K562 (cell line): ENCODE results near the gene THRSP. TPM values are rescaled to one million over a fixed set of nuclear protein-coding genes. Genes with fewer than 3 reads are reported as not detected.

Experiments
- CTBP1 ChIP-seq: fragments of 450-650 bp; IDR thresholded peaks from 2 replicates; pipeline ENCODE4 v1.6.1; 2016; ENCODE audit warnings: borderline replicate concordance
- ETV5 ChIP-seq: sonication (generic); formaldehyde crosslinking; IDR thresholded peaks from 2 replicates; pipeline ENCODE4 v1.4.0; 2020; ENCODE audit warnings: low read depth, mild to moderate bottlenecking, missing genetic modification reagents
- FOXJ2 ChIP-seq: fragments of 200-800 bp; sonication (Bioruptor generic); IDR thresholded peaks from 2 replicates; pipeline ENCODE4 v1.6.1; 2016; ENCODE audit warnings: missing genetic modification characterization, missing compliant biosample characterization
- KDM1A ChIP-seq, 2 experiments: fragments of 450-650 bp; IDR thresholded peaks; 2 replicates each; pipeline ENCODE4 v1.6.1; 2016; ENCODE audit warnings: mild to moderate bottlenecking in 2 of 2
- NBN ChIP-seq: fragments of 450-650 bp; IDR thresholded peaks from 2 replicates; pipeline ENCODE4 v1.6.1; 2016; ENCODE audit warnings: low read depth, mild to moderate bottlenecking
- NFE2 ChIP-seq: IDR thresholded peaks from 2 replicates; pipeline ENCODE4 v1.6.1; 2014; ENCODE audit warnings: antibody characterized with exemption, low read depth
- NFRKB ChIP-seq: fragments of 450-650 bp; IDR thresholded peaks from 2 replicates; pipeline ENCODE4 v1.6.1; 2016; ENCODE audit warnings: low read depth
- NR2C2 ChIP-seq, 2 experiments: fragments of 200-800 bp in 1 of 2; sonication (Bioruptor generic) in 1 of 2; sonication (generic) in 1 of 2; formaldehyde crosslinking in 1 of 2; IDR thresholded peaks; 2 replicates each; pipeline versions ENCODE4 v1.6.1 to v1.8.0; 2016 to 2022; ENCODE audit warnings: mild to moderate bottlenecking in 1 of 2, missing compliant biosample characterization in 1 of 2, missing genetic modification characterization in 1 of 2, missing genetic modification reagents in 1 of 2
- NR4A1 ChIP-seq, 2 experiments: fragments of 250-450 bp in 1 of 2; fragments of 450-650 bp in 1 of 2; sonication (Bioruptor Pico) in 1 of 2; IDR thresholded peaks; 2 replicates each; pipeline versions ENCODE4 v1.4.0 to v1.6.1; 2016 to 2020; ENCODE audit warnings: mild to moderate bottlenecking in 2 of 2, missing compliant biosample characterization in 1 of 2, missing genetic modification characterization in 1 of 2, moderate library complexity in 1 of 2
- POLR2A ChIP-seq: fragments of 450-650 bp; conservative IDR thresholded peaks from 2 replicates; pipeline ENCODE4 v1.6.1; 2016
- RCOR1 ChIP-seq, 2 experiments: IDR thresholded peaks; 2 replicates each; pipeline ENCODE4 v1.6.1; 2012; ENCODE audit warnings: low read depth in 2 of 2, low read length in 2 of 2, borderline replicate concordance in 1 of 2, improper control_type of control experiment in 1 of 2
- SOX6 ChIP-seq: fragments of 450-650 bp; IDR thresholded peaks from 2 replicates; pipeline ENCODE4 v1.6.1; 2014; ENCODE audit warnings: mild to moderate bottlenecking
- TBP ChIP-seq: optimal IDR thresholded peaks from 2 replicates; pipeline ENCODE3; 2011; ENCODE audit warnings: low read depth, low read length, improper control_type of control experiment
- TEAD4 ChIP-seq, 2 experiments: sonication (generic) in 1 of 2; formaldehyde crosslinking in 1 of 2; IDR thresholded peaks; 2 replicates each; pipeline versions ENCODE4 v1.6.1 to v1.8.0; 2012 to 2022; ENCODE audit warnings: borderline replicate concordance in 1 of 2, inconsistent platforms in 1 of 2, low read length in 1 of 2, mild to moderate bottlenecking in 1 of 2, missing genetic modification reagents in 1 of 2
- TFAP4 ChIP-seq: sonication (generic); formaldehyde crosslinking; IDR thresholded peaks from 2 replicates; pipeline ENCODE4 v1.8.0; 2022; ENCODE audit warnings: missing genetic modification reagents, mild to moderate bottlenecking, moderate library complexity, borderline replicate concordance
- TSC22D4 ChIP-seq: fragments of 450-650 bp; IDR thresholded peaks from 2 replicates; pipeline ENCODE4 v1.6.1; 2016; ENCODE audit warnings: missing genetic modification characterization, missing biosample characterization, control low read depth
- YY1 ChIP-seq, 3 experiments: IDR thresholded peaks; 2 replicates each; pipeline ENCODE4 v1.6.1; 2011; ENCODE audit warnings: low read length in 2 of 3, mild to moderate bottlenecking in 2 of 3, moderate library complexity in 2 of 3, borderline replicate concordance in 1 of 3, control low read depth in 1 of 3, low read depth in 1 of 3; ENCODE audit not compliant: insufficient read depth in 3 of 3, insufficient replicate concordance in 2 of 3, control insufficient read depth in 1 of 3, insufficient read length in 1 of 3; ENCODE audit errors: extremely low read depth in 1 of 3
- ZNF134 ChIP-seq: fragments of 250-450 bp; sonication (Bioruptor Pico); conservative IDR thresholded peaks from 2 replicates; pipeline ENCODE4 v1.4.0; 2020
- ZNF766 ChIP-seq: fragments of 200-800 bp; sonication (Bioruptor generic); conservative IDR thresholded peaks from 2 replicates; pipeline ENCODE4 v1.6.1; 2016; ENCODE audit warnings: missing genetic modification characterization, missing compliant biosample characterization
- polyA plus RNA-seq, 8 experiments: library from polyadenylated mRNA; depleted of rRNA in 4 of 8; stranded (reverse) in 5 of 8; unstranded in 3 of 8; fragments of >200 nt; fragmentation: Nextera tagmentation in 2 of 8; fragmentation: Illumina TruSeq in 1 of 8; extraction: Ambion mirVana in 2 of 8; extraction: Trizol in 1 of 8; gene quantifications; 2 replicates each; pipeline versions ENCODE4 v1.2.1 to v1.2.3, GENCODE V29; 2011 to 2014; ENCODE audit warnings: inconsistent platforms in 1 of 8, missing spikeins in 1 of 8
- total RNA-seq, 7 experiments: library from RNA; depleted of rRNA in 6 of 7; stranded (reverse); fragments of >200 nt in 6 of 7; fragmentation: Illumina TruSeq in 2 of 7; extraction: Trizol in 2 of 7; gene quantifications; 2 replicates each; pipeline versions ENCODE4 v1.2.1 to v1.2.3, GENCODE V29; 2011 to 2021; ENCODE audit warnings: low replicate concordance in 1 of 7
- TF ChIP-seq, protein P1 (sequence below): fragments of 450-650 bp; formaldehyde crosslinking; IDR thresholded peaks from 2 replicates; pipeline ENCODE4 v1.4.0; 2020; ENCODE audit warnings: mild to moderate bottlenecking, moderate library complexity
- TF ChIP-seq, protein P2 (sequence below), 2 experiments: fragments of 450-650 bp; conservative IDR thresholded peaks; 2 replicates each; pipeline ENCODE4 v1.6.1; 2017; ENCODE audit warnings: mild to moderate bottlenecking in 2 of 2, moderate library complexity in 2 of 2
- TF ChIP-seq, protein P3 (sequence below): sonication (generic); IDR thresholded peaks from 2 replicates; pipeline ENCODE4 v1.6.1; 2016

The THRSP gene
- total and polyA plus RNA-seq, 9 of the 15 experiments (the other 6 are each of a cell fraction or from before 2014, with no cell fraction given): 0.23 to 0.56 (median 0.31) TPM; not detected in 2

DNA sequence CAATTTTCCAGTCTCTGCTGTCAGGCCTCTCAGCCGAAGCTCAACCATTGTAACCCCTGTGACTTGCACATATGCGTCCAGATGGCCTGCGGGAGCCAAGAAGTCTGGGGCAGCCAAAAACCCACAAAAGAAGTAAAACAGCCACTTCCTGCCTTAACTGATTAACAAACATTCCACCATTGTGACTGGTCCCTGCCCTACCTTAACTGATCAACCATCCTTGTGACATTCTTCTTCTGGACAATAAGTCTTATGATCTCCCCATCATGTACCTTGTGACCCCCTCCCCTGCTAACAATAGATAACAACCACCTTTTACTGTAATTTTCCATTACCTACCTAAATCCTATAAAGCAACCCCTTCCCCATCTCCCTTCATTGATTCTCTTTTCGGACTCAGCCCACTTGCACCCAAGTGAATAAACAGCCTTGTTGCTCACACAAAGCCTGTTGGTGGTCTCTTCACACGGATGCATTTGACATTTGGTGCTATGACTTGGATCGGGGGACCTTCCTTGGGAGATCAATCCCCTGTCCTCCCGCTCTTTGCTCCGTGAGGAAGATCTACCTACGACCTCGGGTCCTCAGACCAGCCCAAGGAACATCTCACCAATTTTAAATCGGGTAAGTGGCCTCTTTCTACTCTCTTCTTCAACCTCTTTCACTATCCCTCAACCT is 17.3 kb downstream of the THRSP start (continued):
- TF ChIP-seq TFAP4: peak; percentile 20; the same call in 1 of the 2 replicates
- peak; percentile 69 for TF ChIP-seq NFE2
- no peak; the same call in 1 of the 2 replicates for TF ChIP-seq NBN
- TF ChIP-seq NR4A1 (CRISPR knock-in tag; IDR thresholded peaks at IDR 0.05): 0 out of 2 replicates have a peak, but pooled peaks have one; percentile 30
- peak; percentile 39; the same call in 1 of the 2 replicates for TF ChIP-seq NR4A1 (tag; IDR thresholded peaks at IDR 0.05)
- no peak for TF ChIP-seq NR2C2 (CRISPR knock-in tag; IDR thresholded peaks at IDR 0.05)
- peak; percentile 43; the same call in 1 of the 2 replicates for TF ChIP-seq NR2C2 (tag; IDR thresholded peaks at IDR 0.05)
- TF ChIP-seq RCOR1 (IDR thresholded peaks at IDR 0.05; ENCODE audit: borderline replicate concordance in 1 of 2, low read depth in 2 of 2, low read length in 2 of 2): peak in 1 of 2 experiments; percentile 54; a peak in 2 of 4 replicates
- TF ChIP-seq TEAD4 (IDR thresholded peaks at IDR 0.05; ENCODE audit: low read length): peak; percentile 74
- no peak for TF ChIP-seq TEAD4 (CRISPR knock-in tag; IDR thresholded peaks at IDR 0.05; ENCODE audit: borderline replicate concordance)
- peak; percentile 55 for TF ChIP-seq ZNF766
- TF ChIP-seq FOXJ2 (tag): peak; percentile 36; the same call in 1 of the 2 replicates
- TF ChIP-seq, protein P1, sequence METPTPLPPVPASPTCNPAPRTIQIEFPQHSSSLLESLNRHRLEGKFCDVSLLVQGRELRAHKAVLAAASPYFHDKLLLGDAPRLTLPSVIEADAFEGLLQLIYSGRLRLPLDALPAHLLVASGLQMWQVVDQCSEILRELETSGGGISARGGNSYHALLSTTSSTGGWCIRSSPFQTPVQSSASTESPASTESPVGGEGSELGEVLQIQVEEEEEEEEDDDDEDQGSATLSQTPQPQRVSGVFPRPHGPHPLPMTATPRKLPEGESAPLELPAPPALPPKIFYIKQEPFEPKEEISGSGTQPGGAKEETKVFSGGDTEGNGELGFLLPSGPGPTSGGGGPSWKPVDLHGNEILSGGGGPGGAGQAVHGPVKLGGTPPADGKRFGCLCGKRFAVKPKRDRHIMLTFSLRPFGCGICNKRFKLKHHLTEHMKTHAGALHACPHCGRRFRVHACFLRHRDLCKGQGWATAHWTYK (CRISPR knock-in tag): peak; percentile 65
- TF ChIP-seq TSC22D4 (tag): no peak
- TF ChIP-seq ZNF134 (CRISPR knock-in tag): peak; percentile 24; the same call in 1 of the 2 replicates
- TF ChIP-seq, protein P2, sequence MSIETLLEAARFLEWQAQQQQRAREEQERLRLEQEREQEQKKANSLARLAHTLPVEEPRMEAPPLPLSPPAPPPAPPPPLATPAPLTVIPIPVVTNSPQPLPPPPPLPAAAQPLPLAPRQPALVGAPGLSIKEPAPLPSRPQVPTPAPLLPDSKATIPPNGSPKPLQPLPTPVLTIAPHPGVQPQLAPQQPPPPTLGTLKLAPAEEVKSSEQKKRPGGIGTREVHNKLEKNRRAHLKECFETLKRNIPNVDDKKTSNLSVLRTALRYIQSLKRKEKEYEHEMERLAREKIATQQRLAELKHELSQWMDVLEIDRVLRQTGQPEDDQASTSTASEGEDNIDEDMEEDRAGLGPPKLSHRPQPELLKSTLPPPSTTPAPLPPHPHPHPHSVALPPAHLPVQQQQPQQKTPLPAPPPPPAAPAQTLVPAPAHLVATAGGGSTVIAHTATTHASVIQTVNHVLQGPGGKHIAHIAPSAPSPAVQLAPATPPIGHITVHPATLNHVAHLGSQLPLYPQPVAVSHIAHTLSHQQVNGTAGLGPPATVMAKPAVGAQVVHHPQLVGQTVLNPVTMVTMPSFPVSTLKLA (conservative IDR thresholded peaks at IDR 0.05): 0 out of 4 replicates have a peak, but pooled peaks of 1 of the 2 experiments have one; percentile 34
- peak; percentile 26 for TF ChIP-seq TBP
- TF ChIP-seq KDM1A (IDR thresholded peaks at IDR 0.05): peak; percentile 47 to 59
- TF ChIP-seq YY1 (IDR thresholded peaks at IDR 0.05; ENCODE audit: borderline replicate concordance in 1 of 3, control insufficient read depth in 1 of 3, extremely low read depth in 1 of 3, insufficient read depth in 3 of 3, insufficient read length in 1 of 3, insufficient replicate concordance in 2 of 3, low read depth in 1 of 3, low read length in 2 of 3): peak in 1 of 3 experiments; percentile 62
- TF ChIP-seq NFRKB: peak; percentile 24; the same call in 1 of the 2 replicates
- peak; percentile 95 for TF ChIP-seq SOX6
- peak; percentile 67 for TF ChIP-seq POLR2A
- peak; percentile 82; the same call in 1 of the 2 replicates for TF ChIP-seq ETV5
- TF ChIP-seq, protein P3, sequence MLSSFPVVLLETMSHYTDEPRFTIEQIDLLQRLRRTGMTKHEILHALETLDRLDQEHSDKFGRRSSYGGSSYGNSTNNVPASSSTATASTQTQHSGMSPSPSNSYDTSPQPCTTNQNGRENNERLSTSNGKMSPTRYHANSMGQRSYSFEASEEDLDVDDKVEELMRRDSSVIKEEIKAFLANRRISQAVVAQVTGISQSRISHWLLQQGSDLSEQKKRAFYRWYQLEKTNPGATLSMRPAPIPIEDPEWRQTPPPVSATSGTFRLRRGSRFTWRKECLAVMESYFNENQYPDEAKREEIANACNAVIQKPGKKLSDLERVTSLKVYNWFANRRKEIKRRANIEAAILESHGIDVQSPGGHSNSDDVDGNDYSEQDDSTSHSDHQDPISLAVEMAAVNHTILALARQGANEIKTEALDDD: peak; percentile 54; the same call in 1 of the 2 replicates
- peak; percentile 87 for TF ChIP-seq CTBP1
